Mesendoderm (in vitro differentiated cells): ENCODE measurements around the gene TACR2.

ENCODE experiments used
- DNase-seq: peaks from one replicate; pipeline ENCODE4 v3.0.0; 2013
- H2AK5ac ChIP-seq: 2 replicates; pipeline ENCODE4 v1.6.1; 2013; ENCODE audit warnings: low read length, inconsistent platforms
- H2BK120ac ChIP-seq: 2 replicates; pipeline ENCODE4 v1.6.1; 2013; ENCODE audit warnings: low read depth, mild to moderate bottlenecking, low read length, moderate library complexity, mixed read lengths
- H2BK15ac ChIP-seq: replicated peaks from 2 replicates; pipeline ENCODE4 v1.6.1; 2013; ENCODE audit warnings: low read depth, mild to moderate bottlenecking, moderate library complexity
- H2BK5ac ChIP-seq: 2 replicates; pipeline ENCODE4 v1.6.1; 2013; ENCODE audit warnings: low read length, inconsistent platforms
- H3K18ac ChIP-seq: 2 replicates; pipeline ENCODE4 v1.6.1; 2013; ENCODE audit warnings: mild to moderate bottlenecking, low read length, mixed read lengths
- H3K23ac ChIP-seq: one replicate; pipeline ENCODE4 v1.6.1; 2013; ENCODE audit warnings: low read length
- H3K27ac ChIP-seq: 2 replicates; pipeline ENCODE4 v1.5.1; 2013; ENCODE audit warnings: low read depth, mild to moderate bottlenecking, inconsistent platforms, low read length, moderate library complexity
- H3K27me3 ChIP-seq: 2 replicates; pipeline ENCODE4 v1.6.1; 2013; ENCODE audit warnings: low read length, control low read depth, mild to moderate bottlenecking, inconsistent platforms; ENCODE audit not compliant: insufficient read depth, poor library complexity
- H3K36me3 ChIP-seq: 2 replicates; pipeline ENCODE4 v1.6.1; 2013; ENCODE audit warnings: low read length, inconsistent platforms; ENCODE audit not compliant: control insufficient read depth, insufficient read depth
- H3K4ac ChIP-seq: one replicate; pipeline ENCODE4 v1.6.1; 2013; ENCODE audit warnings: low read depth, mild to moderate bottlenecking, low read length, moderate library complexity
- H3K4me1 ChIP-seq: 2 replicates; pipeline ENCODE4 v1.6.1; 2013; ENCODE audit warnings: low read depth, low read length, inconsistent platforms; ENCODE audit not compliant: control insufficient read depth
- H3K4me2 ChIP-seq: 2 replicates; pipeline ENCODE4 v1.6.1; 2013; ENCODE audit warnings: low read length
- H3K4me3 ChIP-seq: 2 replicates; pipeline ENCODE4 v1.5.1; 2013; ENCODE audit warnings: mild to moderate bottlenecking, low read length
- H3K56ac ChIP-seq: one replicate; pipeline ENCODE4 v1.6.1; 2013; ENCODE audit warnings: low read length
- H3K79me1 ChIP-seq: 2 replicates; pipeline ENCODE4 v1.6.1; 2013; ENCODE audit warnings: low read length, inconsistent platforms
- H3K79me2 ChIP-seq: 2 replicates; pipeline ENCODE4 v1.6.1; 2013; ENCODE audit warnings: mild to moderate bottlenecking, low read length; ENCODE audit not compliant: control insufficient read depth, insufficient read depth
- H3K9ac ChIP-seq: 2 replicates; pipeline ENCODE4 v1.6.1; 2013; ENCODE audit warnings: low read length, inconsistent platforms
- H4K5ac ChIP-seq: one replicate; pipeline ENCODE4 v1.6.1; 2013; ENCODE audit warnings: low read length
- H4K8ac ChIP-seq: one replicate; pipeline ENCODE4 v1.6.1; 2013; ENCODE audit warnings: low read depth, mild to moderate bottlenecking, control low read depth, low read length, moderate library complexity
- WGBS: extraction: QIAGEN DNeasy Blood & Tissue Kit; methylation state at CpG from one replicate; pipeline ENCODE4 v1.1.7; 2013; ENCODE audit warnings: low lambda C conversion rate, missing lambda C conversion rate; ENCODE audit not compliant: insufficient coverage; ENCODE audit errors: extremely low coverage; 5-methylcytosine and 5-hydroxymethylcytosine counted together

Gene TACR2

DNA sequence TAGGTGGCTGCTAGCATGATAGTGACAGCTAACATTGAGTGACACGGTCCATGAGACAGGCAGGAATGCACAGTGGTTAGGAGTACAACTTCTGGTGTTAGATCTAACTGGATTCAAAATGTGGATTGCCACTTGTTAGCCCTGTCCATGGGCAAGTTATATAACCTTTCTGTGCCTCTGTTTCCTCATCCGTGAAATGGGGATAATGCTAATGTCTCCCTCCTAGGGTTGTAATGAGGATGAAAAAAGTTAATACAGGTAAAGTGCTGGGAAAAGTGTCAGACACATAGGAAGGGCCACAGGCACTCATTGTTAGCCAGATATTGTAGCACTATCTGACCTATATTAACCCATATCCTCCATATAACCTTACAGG is 41.8 kb downstream of the TACR2 start:
- peaks cover 6% of the 10 kb centered on the region for H3K79me2 ChIP-seq
- no peak overlapping the region for H2AK5ac ChIP-seq
- no CpG with 5 or more reads among the region's 2 CpGs for WGBS
- no peak overlapping the region for H3K23ac ChIP-seq
- no peaks in the 10 kb centered on the region for H3K27me3 ChIP-seq
- no peak overlapping the region for H3K9ac ChIP-seq
- H3K18ac ChIP-seq: no peak overlapping the region
- peaks cover 20% of the 10 kb centered on the region for H3K36me3 ChIP-seq
- no peak overlapping the region for H3K27ac ChIP-seq
- H4K8ac ChIP-seq: no peak overlapping the region
- peaks cover 4% of the 10 kb centered on the region for H3K4me1 ChIP-seq
- no peak for DNase-seq
- no peak overlapping the region for H3K4me3 ChIP-seq
- H2BK5ac ChIP-seq: no peak overlapping the region
- peaks cover 29% of the 10 kb centered on the region for H3K79me1 ChIP-seq
- no peak overlapping the region for H3K4me2 ChIP-seq
- H3K4ac ChIP-seq: no peak overlapping the region
- H4K5ac ChIP-seq: no peak overlapping the region
- H2BK15ac ChIP-seq: no peak overlapping the region
- no peak overlapping the region for H3K56ac ChIP-seq
- H2BK120ac ChIP-seq: no peak overlapping the region

DNA sequence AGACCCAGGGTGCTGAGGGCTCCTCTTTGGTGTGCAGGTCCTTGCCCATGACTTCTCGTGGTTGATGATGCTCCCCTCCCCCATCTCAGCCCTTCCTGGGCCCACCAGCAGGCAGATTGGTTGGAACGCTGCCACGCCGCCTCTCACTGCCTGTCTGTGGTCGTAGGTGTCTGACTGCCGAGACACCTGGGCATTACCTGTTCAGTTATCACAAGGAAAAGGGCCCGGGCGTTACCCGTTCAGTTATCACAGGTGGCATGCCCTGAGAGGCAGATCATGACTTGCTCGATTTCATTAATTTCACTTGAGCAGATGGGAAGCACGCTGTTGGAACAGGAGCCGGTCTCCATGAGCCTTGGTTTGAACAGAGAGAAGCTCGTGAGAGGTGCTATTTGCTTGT is 42.5 kb downstream of the TACR2 start:
- Histone ChIP-seq H3K56ac (peak overlapping the region; percentile 27), H3K4ac (no peak overlapping the region), H3K9ac (no peak overlapping the region), H3K4me1 (peaks cover 4% of the 10 kb centered on the region), H3K4me2 (no peak overlapping the region), H3K18ac (no peak overlapping the region), H2BK120ac (no peak overlapping the region), H2BK5ac (no peak overlapping the region), H4K8ac (no peak overlapping the region), H3K36me3 (peaks cover 13% of the 10 kb centered on the region), H3K23ac (no peak overlapping the region), H3K79me1 (peaks cover 22% of the 10 kb centered on the region), H3K4me3 (no peak overlapping the region), H3K27ac (no peak overlapping the region), H2AK5ac (no peak overlapping the region), H3K27me3 (no peaks in the 10 kb centered on the region), H3K79me2 (peaks cover 6% of the 10 kb centered on the region), H2BK15ac (no peak overlapping the region), H4K5ac (no peak overlapping the region)
- WGBS: no CpG with 5 or more reads among the region's 13 CpGs
- no peak for DNase-seq

- H3K18ac ChIP-seq: no peak overlapping the region
- H4K5ac ChIP-seq: no peak overlapping the region
- H3K9ac ChIP-seq: no peak overlapping the region
- WGBS: no CpG with 5 or more reads among the region's 9 CpGs
- peaks cover 4% of the 10 kb centered on the region for H3K4me1 ChIP-seq
- no peak overlapping the region for H2BK5ac ChIP-seq
- no peak overlapping the region for H3K4me3 ChIP-seq
- H3K4ac ChIP-seq: no peak overlapping the region
- H3K23ac ChIP-seq: no peak overlapping the region
- no peak for DNase-seq
- H3K27ac ChIP-seq: no peak overlapping the region
- H3K4me2 ChIP-seq: no peak overlapping the region
- H2AK5ac ChIP-seq: no peak overlapping the region
- no peak overlapping the region for H2BK120ac ChIP-seq
- H3K79me2 ChIP-seq: peaks cover 8% of the 10 kb centered on the region
- H4K8ac ChIP-seq: no peak overlapping the region
- H3K36me3 ChIP-seq: peaks cover 8% of the 10 kb centered on the region
- H3K56ac ChIP-seq: no peak overlapping the region
- H2BK15ac ChIP-seq: no peak overlapping the region
- no peaks in the 10 kb centered on the region for H3K27me3 ChIP-seq
- peaks cover 18% of the 10 kb centered on the region for H3K79me1 ChIP-seq
Observed at GRCh38 chr10:69372126-69372980, 44.4 kb downstream of the TACR2 start.

DNA sequence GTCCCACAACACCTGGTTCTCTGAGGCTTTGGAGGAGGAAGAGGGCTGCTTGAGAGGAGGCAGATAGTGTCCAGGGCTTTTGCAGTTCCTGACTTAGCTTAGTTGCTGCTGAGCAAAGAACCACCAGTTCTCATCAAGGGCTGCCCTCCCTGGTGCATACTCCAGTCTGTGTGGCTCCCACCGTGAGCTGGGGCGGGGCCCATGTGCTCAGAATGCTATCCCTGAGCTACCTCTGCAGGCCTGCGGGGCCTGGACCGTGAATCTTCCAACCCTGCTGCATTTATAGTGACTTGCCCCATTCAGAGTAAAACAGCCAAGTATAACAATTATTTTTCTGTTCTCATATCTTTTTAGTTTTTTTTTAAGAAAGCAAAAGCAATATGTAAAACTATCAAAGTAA is 49.2 kb downstream of the TACR2 start:
- Histone ChIP-seq H2BK15ac (no peak overlapping the region), H4K8ac (no peak overlapping the region), H3K56ac (no peak overlapping the region), H2AK5ac (no peak overlapping the region), H3K27me3 (no peaks in the 10 kb centered on the region), H3K79me1 (peaks cover 22% of the 10 kb centered on the region), H4K5ac (no peak overlapping the region), H3K4me1 (no peaks in the 10 kb centered on the region), H3K27ac (no peak overlapping the region), H3K23ac (no peak overlapping the region), H3K4ac (no peak overlapping the region), H3K4me3 (no peak overlapping the region), H3K4me2 (no peak overlapping the region), H2BK5ac (no peak overlapping the region), H3K9ac (no peak overlapping the region), H3K79me2 (peaks cover 18% of the 10 kb centered on the region), H2BK120ac (no peak overlapping the region), H3K18ac (no peak overlapping the region), H3K36me3 (peaks cover 8% of the 10 kb centered on the region)
- WGBS: no CpG with 5 or more reads among the region's 4 CpGs
- peak; percentile 28 for DNase-seq

DNA sequence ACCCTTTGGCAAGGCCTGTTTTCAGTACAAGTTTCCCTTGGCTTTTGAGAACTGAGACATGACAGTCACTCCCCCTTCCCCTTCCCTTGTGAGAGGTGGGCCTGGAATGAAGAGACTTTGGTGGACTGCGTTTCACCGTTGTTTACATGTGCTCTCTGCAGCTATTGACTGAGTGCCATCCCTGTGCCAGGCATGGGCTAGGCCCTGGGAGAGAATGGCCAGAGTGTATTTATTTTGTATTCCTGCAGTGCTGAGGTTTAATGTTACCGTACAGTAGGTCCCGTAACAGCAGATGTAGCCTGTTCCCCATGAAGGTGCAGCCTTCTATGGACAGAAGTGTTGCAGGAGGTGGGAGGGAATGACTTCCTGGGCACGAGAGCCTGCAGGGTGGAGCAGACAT is 50.0 kb downstream of the TACR2 start:
- WGBS: no CpG with 5 or more reads among the region's 5 CpGs
- Histone ChIP-seq H3K27ac (no peak overlapping the region), H3K18ac (no peak overlapping the region), H3K4me3 (no peak overlapping the region), H2AK5ac (no peak overlapping the region), H3K4me1 (no peaks in the 10 kb centered on the region), H3K23ac (no peak overlapping the region), H2BK5ac (no peak overlapping the region), H3K4ac (no peak overlapping the region), H3K79me1 (peaks cover 23% of the 10 kb centered on the region), H4K8ac (no peak overlapping the region), H4K5ac (no peak overlapping the region), H2BK15ac (no peak overlapping the region), H3K4me2 (no peak overlapping the region), H3K27me3 (no peaks in the 10 kb centered on the region), H3K56ac (no peak overlapping the region), H3K9ac (no peak overlapping the region), H3K79me2 (peaks cover 18% of the 10 kb centered on the region), H2BK120ac (no peak overlapping the region), H3K36me3 (peaks cover 8% of the 10 kb centered on the region)
- DNase-seq: no peak
